B cell (primary cell): ENCODE measurements around the gene SCAMP4. TPM values are rescaled to one million over a fixed set of nuclear protein-coding genes. Genes with fewer than 3 reads are reported as not detected.

Source experiments
- ATAC-seq: fragments of 200-7000 bp; cut with Tn5 transposase; one replicate; pipeline ENCODE4 v1.10.0; 2021; ENCODE audit warnings: low read depth, mild to moderate bottlenecking, moderate number of reproducible peaks, moderate library complexity
- CTCF ChIA-PET: fragments of 350-600 bp; sonication (Branson Sonifier 250); formaldehyde crosslinking; loops from one replicate; lab custom pipeline; 2021; ENCODE audit warnings: antibody characterized with exemption, inconsistent platforms; lab: Charles Lee
- POLR2A ChIA-PET: fragments of 350-600 bp; sonication (Branson Sonifier 250); formaldehyde crosslinking; loops from one replicate; lab custom pipeline; 2021; ENCODE audit warnings: antibody characterized with exemption; lab: Charles Lee
- DNase-seq: peaks from one replicate; pipeline ENCODE4 v3.0.0; 2013
- H2AFZ ChIP-seq: 2 replicates; pipeline ENCODE4 v1.6.1; 2012; ENCODE audit warnings: mild to moderate bottlenecking, low read depth, low read length; ENCODE audit not compliant: insufficient read depth, poor library complexity, severe bottlenecking
- H3K27ac ChIP-seq, 2 donors: 1 replicate in 1 of 2; 2 replicates in 1 of 2; pipeline ENCODE4 v1.5.1; 2012 to 2013; ENCODE audit warnings: low read length in 2 of 2, mild to moderate bottlenecking in 2 of 2, moderate library complexity in 1 of 2
- H3K27me3 ChIP-seq, 4 experiments: fragments of 200-600 bp in 1 of 4; sonication (generic) in 1 of 4; replicated peaks in 1 of 4; 1 replicate in 2 of 4; 2 replicates in 2 of 4; pipeline versions ENCODE4 v1.6.1 to v1.7.0; 2013 to 2016; ENCODE audit warnings: low read length in 3 of 4, mild to moderate bottlenecking in 2 of 4, mixed read lengths in 1 of 4, moderate library complexity in 1 of 4; ENCODE audit not compliant: insufficient read depth in 4 of 4, control insufficient read depth in 3 of 4; ENCODE audit errors: control extremely low read depth in 1 of 4
- H3K36me3 ChIP-seq, 2 experiments: replicated peaks in 1 of 2; 1 replicate in 1 of 2; 2 replicates in 1 of 2; pipeline versions ENCODE4 v1.6.1 to v1.7.1; 2013; ENCODE audit warnings: low read length in 1 of 2; ENCODE audit not compliant: insufficient read depth in 2 of 2, control insufficient read depth in 1 of 2; ENCODE audit errors: control extremely low read depth in 1 of 2, extremely low read depth in 1 of 2
- H3K4me1 ChIP-seq, 2 donors: fragments of 200-600 bp in 1 of 2; sonication (generic) in 1 of 2; 1 replicate in 1 of 2; 2 replicates in 1 of 2; pipeline versions ENCODE4 v1.5.1 to v1.6.1; 2013 to 2017; ENCODE audit warnings: low read length in 2 of 2; ENCODE audit not compliant: control insufficient read depth in 2 of 2, insufficient read depth in 2 of 2
- H3K4me2 ChIP-seq: replicated peaks from 2 replicates; pipeline ENCODE3; 2012; ENCODE audit warnings: mild to moderate bottlenecking, low read depth, low read length; ENCODE audit not compliant: poor library complexity, severe bottlenecking
- H3K4me3 ChIP-seq, 5 experiments: fragments of 200-600 bp in 1 of 5; sonication (generic) in 1 of 5; 1 replicate in 3 of 5; 2 replicates in 2 of 5; pipeline versions ENCODE4 v1.5.1 to v1.7.0; 2011 to 2016; ENCODE audit warnings: low read length in 4 of 5, mild to moderate bottlenecking in 4 of 5, low read depth in 2 of 5, control low read depth in 1 of 5, moderate library complexity in 1 of 5; ENCODE audit not compliant: insufficient read depth in 1 of 5; ENCODE audit errors: control extremely low read depth in 1 of 5, extremely low read depth in 1 of 5
- H3K79me2 ChIP-seq: fragments of 200-600 bp; sonication (generic); one replicate; pipeline ENCODE4 v1.6.0; 2016; ENCODE audit warnings: low read length; ENCODE audit not compliant: control insufficient read depth, insufficient read depth
- H3K9ac ChIP-seq: fragments of 200-600 bp; sonication (generic); 2 replicates; pipeline ENCODE4 v1.6.1; 2017; ENCODE audit warnings: mild to moderate bottlenecking, low read length, moderate library complexity
- H3K9me3 ChIP-seq, 3 donors: one replicate each; pipeline versions ENCODE4 v1.6.1 to v1.7.1; 2013; ENCODE audit warnings: low read length in 2 of 3; ENCODE audit not compliant: control insufficient read depth in 2 of 3, insufficient read depth in 1 of 3; ENCODE audit errors: control extremely low read depth in 1 of 3
- H4K20me1 ChIP-seq: 2 replicates; pipeline ENCODE4 v1.6.0; 2012; ENCODE audit warnings: mild to moderate bottlenecking, low read length; ENCODE audit not compliant: insufficient read depth, control insufficient read depth, poor library complexity, severe bottlenecking
- H3K27ac Mint-ChIP-seq: one replicate; pipeline ENCODE4 v1.8.0; 2021; ENCODE audit warnings: mixed read lengths
- H3K27me3 Mint-ChIP-seq: one replicate; pipeline ENCODE4 v1.8.0; 2021; ENCODE audit warnings: mixed read lengths
- H3K4me1 Mint-ChIP-seq: one replicate; pipeline ENCODE4 v1.8.0; 2021; ENCODE audit warnings: mixed read lengths
- H3K4me3 Mint-ChIP-seq: one replicate; pipeline ENCODE4 v1.8.0; 2021; ENCODE audit warnings: mixed read lengths
- H3K9me3 Mint-ChIP-seq: one replicate; pipeline ENCODE4 v1.8.0; 2022; ENCODE audit warnings: mixed read lengths; ENCODE audit not compliant: insufficient read depth
- CTCF ChIP-seq: fragments of 200-600 bp; IDR thresholded peaks from one replicate; pipeline ENCODE4 v1.8.0; 2022; ENCODE audit warnings: antibody characterized with exemption, mild to moderate bottlenecking
- EZH2 ChIP-seq: IDR thresholded peaks from 2 replicates; pipeline ENCODE4 v1.6.1; 2012; ENCODE audit warnings: borderline replicate concordance, low read depth, mild to moderate bottlenecking, moderate library complexity, low read length; ENCODE audit not compliant: insufficient read depth, poor library complexity, severe bottlenecking
- WGBS: methylation state at CpG from one replicate; pipeline ENCODE4 v1.1.5; 2013; ENCODE audit warnings: missing lambda C conversion rate; ENCODE audit not compliant: insufficient coverage; 5-methylcytosine and 5-hydroxymethylcytosine counted together
- intact Hi-C: fragments of 100-400 bp; cut with micrococcal nuclease; formaldehyde crosslinking; loops from one replicate; pipeline ENCODE4 v1.10.0; 2022
- polyA plus RNA-seq: library from polyadenylated mRNA; depleted of rRNA; stranded (reverse); fragments of >200 nt; gene quantifications from 2 replicates; pipeline ENCODE4 v1.2.3, GENCODE V29; 2012
- total RNA-seq, 2 donors: library from RNA; stranded (reverse); fragments of 120-200 nt in 1 of 2; gene quantifications; 1 replicate in 1 of 2; 2 replicates in 1 of 2; pipeline versions ENCODE4 v1.2.3 to v1.2.4, GENCODE V29; 2013 to 2022

SCAMP4 gene
- total and polyA plus RNA-seq, 2 donors (not counting 1 experiment from before 2014, with no cell fraction given) = 47.9 to 60.0 TPM

GRCh38 chr19:1929021-1929742, 24.0 kb downstream of the SCAMP4 start:
- peak; percentile 87 for DNase-seq
- Histone ChIP-seq H4K20me1 (no peaks in the 10 kb centered on the region), H3K9ac (peak overlapping the region; percentile 59), H3K27me3 (no peaks in the 10 kb centered on the region), H3K4me1 (peaks cover 33 to 47% of the 10 kb centered on the region in 2 donors), H2AFZ (peak overlapping the region; percentile 43), H3K9me3 (peaks cover 0 to 5% (median 0%) of the 10 kb centered on the region in 3 donors), H3K79me2 (peaks cover 36% of the 10 kb centered on the region), H3K27ac (no peak overlapping the region), H3K36me3 (peaks cover 0 to 10% of the 10 kb centered on the region in 2 experiments), H3K4me3 (peak overlapping the region in 4 of 5 experiments; percentile 40 to 63 (median 48)), H3K4me2 (peak overlapping the region; percentile 85)
- POLR2A ChIA-PET = interaction anchor here (0.6 to 1.4 kb wide), 8 partner anchors 13 to 195 kb away, joined by 3 to 15 read pairs (median 4); no protein-coding TSS in a partner anchor
- 22% methylated on average over 35 of the region's 42 CpGs for WGBS
- peak overlapping the region; percentile 84 for H3K4me3 Mint-ChIP-seq
- no peaks in the 10 kb centered on the region for H3K9me3 Mint-ChIP-seq
- no peak for TF ChIP-seq EZH2
- peak; percentile 96 for TF ChIP-seq CTCF
- intact Hi-C loops = loop anchor here (1.0 to 2.0 kb wide), 2 partner anchors 90 to 167 kb away; partner anchors contain the start of genes IZUMO4 and MOB3A
- no peaks in the 10 kb centered on the region for H3K27me3 Mint-ChIP-seq
- ATAC-seq = peak; percentile 80
- H3K4me1 Mint-ChIP-seq = peaks cover 44% of the 10 kb centered on the region
- peak overlapping the region; percentile 80 for H3K27ac Mint-ChIP-seq
- CTCF ChIA-PET = interaction anchor here (0.6 to 3.9 kb wide), 19 partner anchors 10 to 663 kb away, joined by 3 to 22 read pairs (median 4); no protein-coding TSS in a partner anchor

DNA sequence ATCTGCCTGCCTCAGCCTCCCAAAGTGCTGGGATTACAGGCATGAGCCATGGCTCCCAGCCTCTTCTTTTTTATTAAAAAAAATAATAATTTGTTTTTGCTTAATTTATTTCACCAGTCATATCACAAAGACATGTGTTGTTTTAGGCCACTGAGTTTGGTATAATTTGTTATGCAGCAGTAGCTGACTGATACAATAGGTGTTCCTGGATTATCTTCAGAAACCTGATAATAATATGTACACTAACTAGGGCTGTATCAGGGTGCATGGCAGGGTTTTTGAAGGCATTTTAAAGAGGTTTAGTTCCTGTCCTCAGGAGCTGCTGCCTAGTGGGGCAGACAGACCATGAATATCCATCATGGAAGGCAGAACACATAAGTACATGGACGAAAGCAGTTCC, 26.2 kb downstream of the SCAMP4 start:
- Histone ChIP-seq H3K4me3 (no peak overlapping the region), H3K79me2 (peaks cover 57% of the 10 kb centered on the region), H3K9ac (no peak overlapping the region), H3K4me1 (peaks cover 41 to 61% of the 10 kb centered on the region in 2 donors), H3K4me2 (no peak overlapping the region), H3K27me3 (no peaks in the 10 kb centered on the region), H2AFZ (no peak overlapping the region), H4K20me1 (no peaks in the 10 kb centered on the region), H3K27ac (peak overlapping the region; percentile 22 to 30), H3K9me3 (peaks cover 0 to 20% (median 3%) of the 10 kb centered on the region in 3 donors), H3K36me3 (peaks cover 0 to 4% of the 10 kb centered on the region in 2 experiments)
- TF ChIP-seq EZH2 (no peak), CTCF (no peak)
- H3K27ac Mint-ChIP-seq = peak overlapping the region; percentile 83
- peaks cover 2% of the 10 kb centered on the region for H3K9me3 Mint-ChIP-seq
- no peaks in the 10 kb centered on the region for H3K27me3 Mint-ChIP-seq
- H3K4me3 Mint-ChIP-seq = peak overlapping the region; percentile 23
- ATAC-seq = no peak
- H3K4me1 Mint-ChIP-seq = peaks cover 57% of the 10 kb centered on the region
- intact Hi-C loops = no loop called here
- CTCF ChIA-PET = no interaction called here
- 100% methylated on average over 1 of the region's 1 CpG for WGBS
- POLR2A ChIA-PET = interaction anchor here (0.5 kb wide), 2 partner anchors 161 to 698 kb away, joined by 3 to 5 read pairs; no protein-coding TSS in a partner anchor
- DNase-seq = no peak
